RPMI7951 (cell line): ENCODE data around the gene SELENOT. TPM values are rescaled to one million over a fixed set of nuclear protein-coding genes. Genes with fewer than 3 reads are reported as not detected.
"Not testable (repeated sequence)": the region's sequence is repeated elsewhere in the genome, so short reads cannot be mapped to it uniquely, and the experiment has no call there.

Source experiments
- DNase-seq: peaks from one replicate; pipeline ENCODE4 v3.0.0-alpha.2; 2012; ENCODE audit warnings: low read depth
- total RNA-seq: library from RNA; depleted of rRNA; stranded (reverse); fragments of >200 nt; shearing (Covaris generic); gene quantifications from 2 replicates; pipeline ENCODE4 v1.2.3, GENCODE V29; 2014

SELENOT gene
- total RNA-seq, 1 experiment from 2014 or later = 152 TPM

- DNase-seq = no peak
Observed at GRCh38 chr3:150607267-150608065, 4.3 kb downstream of the SELENOT start.

GRCh38 chr3:150609988-150610387 lies 6.9 kb downstream of the SELENOT start:
- no peak for DNase-seq

- DNase-seq = no peak
Observed at GRCh38 chr3:150610785-150611184, 7.7 kb downstream of the SELENOT start.

- DNase-seq = no peak
Observed at GRCh38 chr3:150611666-150612065, 8.5 kb downstream of the SELENOT start.

GRCh38 chr3:150612494-150612893 lies 9.4 kb downstream of the SELENOT start:
- no peak for DNase-seq

GRCh38 chr3:150613034-150613433 lies 9.9 kb downstream of the SELENOT start:
- DNase-seq = no peak

GRCh38 chr3:150613709-150614480 lies 10.8 kb downstream of the SELENOT start:
- no peak for DNase-seq

- no peak for DNase-seq
Observed at GRCh38 chr3:150620002-150620689, 17.0 kb downstream of the SELENOT start.

GRCh38 chr3:150622955-150623354 lies 19.8 kb downstream of the SELENOT start:
- not testable (repeated sequence) for DNase-seq

GRCh38 chr3:150623945-150624344 lies 20.8 kb downstream of the SELENOT start:
- no peak for DNase-seq

- DNase-seq = no peak
Observed at GRCh38 chr3:150626148-150626930, 23.2 kb downstream of the SELENOT start.

- no peak for DNase-seq
Observed at GRCh38 chr3:150627557-150627956, 24.4 kb downstream of the SELENOT start.

- no peak for DNase-seq
Observed at GRCh38 chr3:150631515-150632221, 28.5 kb downstream of the SELENOT start.

- no peak for DNase-seq
Observed at GRCh38 chr3:150635076-150635475, 32.0 kb downstream of the SELENOT start.

GRCh38 chr3:150635526-150635925 lies 32.4 kb downstream of the SELENOT start:
- no peak for DNase-seq

- no peak for DNase-seq
Observed at GRCh38 chr3:150636258-150636657, 33.1 kb downstream of the SELENOT start.

GRCh38 chr3:150639262-150639661 lies 36.1 kb downstream of the SELENOT start:
- DNase-seq = peak; percentile 19

- no peak for DNase-seq
Observed at GRCh38 chr3:150640256-150640655, 37.1 kb downstream of the SELENOT start.

- no peak for DNase-seq
Observed at GRCh38 chr3:150653110-150653561, 50.0 kb downstream of the SELENOT start.

GRCh38 chr3:150656316-150656715 lies 53.2 kb downstream of the SELENOT start:
- DNase-seq = no peak
